DND-41 (cell line): ENCODE results near the gene MAN2C1.

ENCODE experiments used
- ATAC-seq: fragments of 200-7000 bp; cut with Tn5 transposase; 3 replicates; pipeline ENCODE4 v1.9.1; 2021; ENCODE audit warnings: low read depth; ENCODE audit not compliant: insufficient read depth
- DNase-seq: peaks from one replicate; pipeline ENCODE4 v3.0.0-alpha.2; 2020
- H2AFZ ChIP-seq: 2 replicates; pipeline ENCODE4 v1.6.0; 2012; ENCODE audit warnings: low read depth, low read length
- H3K27ac ChIP-seq: 2 replicates; pipeline ENCODE4 v1.5.1; 2012; ENCODE audit warnings: low read length, inconsistent platforms
- H3K27me3 ChIP-seq: fragments of 200-600 bp; sonication (generic); 2 replicates; pipeline ENCODE4 v1.6.0; 2012; ENCODE audit warnings: low read length, mild to moderate bottlenecking, inconsistent platforms; ENCODE audit not compliant: insufficient read depth, poor library complexity
- H3K36me3 ChIP-seq: 2 replicates; pipeline ENCODE4 v1.5.1; 2012; ENCODE audit warnings: low read length, inconsistent platforms; ENCODE audit not compliant: insufficient read depth
- H3K4me1 ChIP-seq: 2 replicates; pipeline ENCODE4 v1.5.1; 2012; ENCODE audit warnings: mild to moderate bottlenecking, low read length; ENCODE audit not compliant: insufficient read depth
- H3K4me2 ChIP-seq: 2 replicates; pipeline ENCODE4 v1.6.0; 2012; ENCODE audit warnings: mild to moderate bottlenecking, moderate library complexity, low read length, inconsistent platforms; ENCODE audit not compliant: insufficient read depth
- H3K4me3 ChIP-seq, 2 experiments: fragments of 200-600 bp in 1 of 2; shearing (Covaris generic) in 1 of 2; 2 replicates each; pipeline ENCODE4 v1.5.1; 2012 to 2016; ENCODE audit warnings: inconsistent platforms in 2 of 2, low read length in 2 of 2, mild to moderate bottlenecking in 2 of 2, low read depth in 1 of 2, moderate library complexity in 1 of 2
- H3K79me2 ChIP-seq: 2 replicates; pipeline ENCODE4 v1.6.0; 2012; ENCODE audit warnings: low read length, inconsistent platforms; ENCODE audit not compliant: insufficient read depth
- H3K9ac ChIP-seq: 2 replicates; pipeline ENCODE4 v1.6.0; 2012; ENCODE audit warnings: low read depth, mild to moderate bottlenecking, inconsistent platforms, low read length, moderate library complexity
- H3K9me3 ChIP-seq: 2 replicates; pipeline ENCODE4 v1.5.1; 2012; ENCODE audit warnings: low read length, moderate library complexity, mild to moderate bottlenecking, inconsistent platforms; ENCODE audit not compliant: insufficient read depth, severe bottlenecking
- H4K20me1 ChIP-seq: 2 replicates; pipeline ENCODE4 v1.6.0; 2012; ENCODE audit warnings: low read length; ENCODE audit not compliant: insufficient read depth
- CTCF ChIP-seq: IDR thresholded peaks from 2 replicates; pipeline ENCODE4 v1.5.1; 2012; ENCODE audit warnings: borderline replicate concordance, low read length, moderate library complexity, mild to moderate bottlenecking; ENCODE audit not compliant: poor library complexity, severe bottlenecking; ENCODE audit errors: extremely low read depth
- EZH2 ChIP-seq: IDR thresholded peaks from 3 replicates; pipeline ENCODE4 v1.6.1; 2012; ENCODE audit warnings: borderline replicate concordance, low read depth, mild to moderate bottlenecking, moderate library complexity, low read length, inconsistent platforms; ENCODE audit not compliant: severe bottlenecking

Gene MAN2C1

DNA sequence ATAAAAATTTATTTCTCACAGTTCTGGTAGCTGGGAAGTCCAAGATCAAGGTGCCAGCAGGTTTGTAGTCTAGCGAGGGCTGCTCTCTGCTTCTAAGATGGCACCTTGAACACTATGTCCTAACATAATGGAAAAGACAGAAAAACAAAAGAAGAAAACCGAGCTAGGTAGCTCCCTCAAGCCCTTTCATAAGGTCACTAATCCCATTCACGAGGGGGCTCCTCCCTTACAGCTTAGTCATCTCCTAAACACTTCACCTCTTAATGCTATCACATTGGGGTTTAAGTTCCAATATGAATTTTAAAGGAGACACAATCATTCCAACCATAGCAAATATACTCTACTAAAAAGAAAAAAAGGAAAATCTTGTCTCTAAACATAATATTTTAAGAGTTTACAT, 62.2 kb downstream of the MAN2C1 start:
- Histone ChIP-seq H3K27me3 (peaks cover 7% of the 10 kb centered on the region), H3K4me1 (no peaks in the 10 kb centered on the region), H3K36me3 (no peaks in the 10 kb centered on the region), H3K27ac (no peak overlapping the region), H3K9ac (no peak overlapping the region), H3K4me2 (no peak overlapping the region), H3K9me3 (no peaks in the 10 kb centered on the region), H4K20me1 (no peaks in the 10 kb centered on the region), H3K79me2 (no peaks in the 10 kb centered on the region), H2AFZ (no peak overlapping the region), H3K4me3 (no peak overlapping the region)
- TF ChIP-seq CTCF, result no peak
- no peak for TF ChIP-seq EZH2
- ATAC-seq, result no peak
- DNase-seq, result no peak
